GM18907 (cell line): Measurements from ENCODE around the gene FKBP7.
"Not testable (repeated sequence)": the region's sequence is repeated elsewhere in the genome, so short reads cannot be mapped to it uniquely, and the experiment has no call there.

Experiments
- ATAC-seq: cut with Tn5 transposase; IDR thresholded peaks from one replicate; pipeline ENCODE4 v1.9.1; 2021; ENCODE audit warnings: mild to moderate bottlenecking, moderate library complexity; ENCODE audit not compliant: unreplicated experiment

Gene FKBP7

DNA sequence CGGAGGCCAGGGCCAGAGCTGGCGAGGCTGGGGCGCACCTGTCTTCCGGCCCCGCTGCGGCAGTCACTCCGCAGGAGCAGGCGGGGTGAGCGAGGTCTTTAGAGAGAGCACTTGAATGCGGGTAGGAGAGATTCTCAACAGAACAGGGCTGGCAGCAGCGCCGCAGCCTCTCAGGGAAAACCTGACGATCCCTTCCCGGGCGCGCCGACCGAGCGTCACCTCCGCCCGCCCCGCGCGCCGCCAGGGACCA, 28.0 kb downstream of the FKBP7 start:
- ATAC-seq: peak; percentile 62

DNA sequence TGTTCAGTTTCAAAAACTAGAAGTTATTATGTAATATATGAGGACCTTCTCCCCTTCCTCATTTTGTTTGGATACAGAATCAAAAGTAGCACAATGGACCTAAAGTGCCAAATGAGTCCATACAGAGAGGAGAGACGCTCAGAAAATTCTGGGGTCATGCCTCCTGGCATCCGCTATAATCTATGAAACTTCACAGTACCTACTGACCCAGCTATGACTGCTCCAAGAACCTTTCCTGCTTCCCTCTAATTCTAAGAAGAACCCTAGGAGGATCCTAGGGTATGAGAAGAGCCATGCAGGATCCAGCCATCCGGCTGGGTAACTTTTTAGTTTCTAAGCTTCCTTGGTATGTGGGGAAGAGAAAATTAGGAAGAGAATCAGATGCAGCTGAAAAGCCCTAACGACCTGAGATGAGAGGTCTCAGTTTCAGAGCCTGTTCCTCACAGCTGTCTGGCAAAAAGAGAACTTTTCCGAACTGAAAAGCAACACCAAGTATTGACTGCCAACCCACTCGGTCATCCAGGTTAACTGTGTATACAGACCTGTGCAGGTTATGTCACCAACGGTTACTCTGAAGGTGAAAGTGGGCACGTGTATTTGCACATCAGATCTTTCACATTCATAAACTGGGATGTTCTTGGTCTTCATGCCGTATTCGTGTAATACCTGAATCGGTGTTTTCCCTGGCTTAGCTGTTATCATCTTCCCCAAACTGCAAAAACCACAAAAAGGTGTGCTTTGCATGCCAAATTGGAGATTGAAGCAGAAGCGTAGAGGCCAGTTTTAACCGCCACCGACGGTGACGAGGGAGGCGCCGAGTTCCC, 28.5 kb downstream of the FKBP7 start:
- ATAC-seq: peak; percentile 12

DNA sequence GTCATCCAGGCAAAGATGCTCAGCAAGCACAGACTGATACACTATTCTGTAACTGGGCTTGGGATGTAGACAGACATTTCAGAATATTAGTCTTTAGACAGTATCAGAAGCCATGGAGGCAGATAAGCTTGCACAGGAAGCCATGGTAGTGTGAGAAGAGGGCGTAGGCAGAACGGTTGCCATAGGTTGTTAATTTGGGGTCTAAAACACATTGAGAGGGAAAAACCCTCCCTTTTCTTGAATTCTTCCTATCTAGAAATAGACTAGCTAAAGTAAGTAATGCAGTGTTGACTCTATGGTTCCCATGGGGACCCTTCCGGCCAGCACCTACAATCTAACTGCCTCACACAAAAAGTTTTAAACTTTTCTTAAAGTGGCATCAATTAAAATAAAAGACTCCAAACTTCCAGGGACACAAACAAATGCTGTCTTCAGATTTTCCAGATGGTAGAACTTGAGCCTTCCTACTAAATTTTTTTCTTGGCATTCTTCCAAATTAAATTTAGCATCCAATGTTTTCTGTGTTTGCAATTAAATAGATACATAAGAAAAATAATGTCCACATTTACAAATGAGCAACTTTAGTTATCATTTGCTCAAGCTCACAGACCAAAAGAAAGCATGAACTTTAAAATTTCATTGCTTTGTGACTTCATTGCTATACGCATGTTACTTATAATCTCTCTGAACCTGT, 29.3 kb downstream of the FKBP7 start:
- ATAC-seq: no peak

DNA sequence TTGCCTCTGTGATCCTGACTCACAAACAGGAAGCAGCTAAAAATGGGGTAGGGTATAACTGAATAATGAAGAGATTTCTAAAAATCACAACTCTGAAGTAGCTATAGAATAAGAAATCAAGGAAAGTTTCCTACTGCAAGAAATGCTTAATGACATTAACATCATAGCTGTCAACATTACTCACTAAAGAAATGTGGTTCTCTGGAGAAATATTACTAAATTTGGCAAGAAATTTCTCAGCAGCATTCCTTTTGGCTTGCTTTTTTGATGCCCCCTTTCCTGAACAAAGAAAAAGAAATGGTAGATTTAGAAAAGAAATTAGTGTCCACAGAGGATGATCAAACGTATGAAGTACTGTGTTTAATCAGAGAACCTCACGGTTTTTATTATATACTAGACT, 37.0 kb downstream of the FKBP7 start:
- no peak for ATAC-seq

DNA sequence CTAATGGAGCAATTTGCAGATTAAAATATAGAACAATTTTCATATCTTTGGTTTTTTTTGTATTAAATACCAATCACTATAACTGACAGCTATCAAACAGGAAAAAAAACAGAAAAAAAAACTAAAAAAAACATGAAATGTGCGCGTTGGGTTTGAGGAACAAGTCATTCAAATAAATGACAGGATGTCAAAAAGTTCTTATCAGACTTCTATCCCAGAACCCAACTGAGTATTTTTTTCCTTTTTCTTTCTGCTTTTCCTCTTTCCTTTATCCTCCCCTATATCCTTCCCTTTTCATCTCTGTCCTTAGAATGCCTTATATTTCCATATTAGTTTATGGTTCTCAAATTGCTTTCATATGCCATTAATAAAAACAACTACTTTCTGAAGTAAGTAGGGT, 41.7 kb downstream of the FKBP7 start:
- no peak for ATAC-seq

DNA sequence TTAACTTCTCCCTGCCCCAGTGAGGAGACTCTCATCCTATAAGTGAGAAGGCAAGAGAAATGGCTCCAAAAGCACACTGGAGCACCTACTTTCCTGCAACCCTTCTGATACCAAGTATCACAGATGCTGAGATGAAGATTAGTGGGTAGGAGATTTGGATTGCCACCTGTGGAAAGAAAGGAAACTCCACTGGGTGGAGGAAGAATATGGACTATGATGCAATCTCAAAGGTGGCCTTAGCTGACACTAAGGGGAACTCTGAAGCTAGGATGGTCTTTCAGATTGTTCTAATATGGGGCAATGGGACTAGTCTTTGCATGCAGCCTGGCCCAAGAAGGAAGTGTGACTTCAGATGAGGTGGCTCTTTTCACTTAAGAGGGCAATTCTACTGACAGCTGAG, 49.1 kb downstream of the FKBP7 start:
- no peak for ATAC-seq

DNA sequence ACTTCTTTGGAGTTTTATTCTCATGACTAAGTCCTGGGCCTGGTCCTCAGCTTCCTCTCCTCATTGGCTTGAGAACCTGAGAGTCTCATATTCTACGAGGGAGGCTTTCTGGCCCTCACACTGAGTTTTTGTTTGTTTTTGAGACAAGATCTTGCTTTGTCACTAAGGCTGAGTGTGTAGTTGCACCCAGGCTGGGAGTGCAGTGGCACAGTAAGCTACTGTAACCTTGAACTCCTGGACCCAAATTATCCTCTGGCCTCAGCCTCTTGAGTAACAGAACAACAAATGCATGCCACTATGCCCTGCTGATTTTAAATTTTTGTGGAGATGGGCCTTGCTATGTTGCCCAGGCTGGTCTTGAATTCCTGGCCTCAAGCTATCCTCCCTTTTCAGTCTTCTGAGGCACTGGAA, 50.0 kb downstream of the FKBP7 start:
- ATAC-seq: no peak

DNA sequence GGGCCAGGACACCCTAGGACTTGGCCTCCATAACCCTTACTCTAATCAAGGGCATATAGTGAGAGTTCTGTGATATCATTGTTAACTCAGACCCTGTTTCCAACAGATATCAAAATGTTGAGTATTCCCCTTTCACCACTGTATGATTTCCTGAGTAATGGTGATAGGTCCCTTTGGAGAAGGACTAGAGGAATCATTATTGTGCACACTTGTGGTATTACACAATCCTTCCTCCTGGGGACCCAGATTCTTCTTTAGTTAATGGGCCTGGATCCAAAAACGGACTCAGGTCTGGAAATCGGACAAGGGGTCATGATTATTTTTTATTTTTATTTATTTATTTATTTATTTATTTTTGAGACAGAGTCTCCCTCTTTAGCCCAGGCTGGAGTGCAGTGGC, 50.9 kb downstream of the FKBP7 start:
- no peak for ATAC-seq

DNA sequence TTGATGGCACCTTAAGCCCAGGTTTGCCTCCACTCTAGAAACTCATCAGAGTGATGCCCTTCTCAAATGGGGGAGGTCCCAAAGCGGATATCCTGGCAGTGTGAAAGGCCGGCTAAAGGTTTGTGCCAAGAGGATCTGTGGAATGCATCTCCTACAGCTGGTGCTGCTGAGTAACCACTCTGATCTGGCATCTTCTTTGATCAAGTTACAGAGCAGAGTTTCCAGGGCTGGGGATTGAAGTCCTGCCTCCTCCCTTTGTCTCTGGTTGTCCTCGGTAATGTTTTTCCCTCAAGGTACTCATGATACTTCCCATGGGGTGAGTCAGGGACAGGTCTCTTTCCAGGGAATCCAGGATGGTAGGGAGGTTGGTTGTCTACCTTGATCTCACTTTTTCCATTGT, 52.0 kb downstream of the FKBP7 start:
- no peak for ATAC-seq

DNA sequence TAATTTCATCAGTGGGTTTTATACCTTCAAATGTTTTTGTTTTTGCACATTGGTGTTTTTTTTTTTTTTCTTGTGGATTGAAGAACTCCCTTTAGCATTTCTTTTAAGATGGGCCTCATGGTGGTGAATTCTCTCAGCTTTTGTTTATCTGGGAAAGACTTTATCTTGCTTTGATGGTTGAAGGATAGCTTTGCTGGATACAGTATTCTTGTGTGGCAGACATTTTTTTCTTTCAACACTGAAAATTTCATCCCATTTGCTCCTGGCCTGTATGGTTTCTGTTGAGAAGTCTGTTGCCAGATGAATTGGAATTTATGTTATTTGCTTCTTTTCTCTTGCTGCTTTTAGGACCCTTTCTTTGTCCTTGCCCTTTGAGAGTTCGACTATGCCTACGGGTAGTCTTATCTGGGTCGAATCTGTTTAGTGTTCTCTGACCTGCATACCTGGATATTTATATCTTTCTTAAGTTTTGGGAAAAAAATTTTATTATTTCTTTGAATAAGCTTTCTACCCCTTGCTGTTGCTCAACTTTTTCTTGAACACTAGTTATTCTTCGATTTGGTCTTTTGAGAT, 53.1 kb downstream of the FKBP7 start:
- no peak for ATAC-seq

DNA sequence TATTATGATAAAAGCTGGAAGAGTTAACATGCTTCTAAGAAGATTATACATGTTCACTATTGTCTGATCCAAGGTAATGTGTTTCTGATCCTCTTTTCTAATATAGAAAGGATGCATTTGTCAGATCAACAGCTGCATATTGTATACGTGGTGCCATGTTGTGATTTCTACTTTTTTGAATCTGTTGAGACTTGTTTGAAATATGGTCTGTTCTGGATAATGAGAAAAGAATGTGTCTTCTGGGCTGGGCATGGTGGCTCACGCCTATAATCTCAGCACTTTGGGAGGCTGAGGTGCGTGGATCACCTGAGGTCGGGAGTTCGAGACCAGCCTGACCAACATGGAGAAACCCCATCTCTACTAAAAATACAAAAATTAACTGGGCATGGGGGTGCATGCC, 54.7 kb downstream of the FKBP7 start:
- not testable (repeated sequence) for ATAC-seq

DNA sequence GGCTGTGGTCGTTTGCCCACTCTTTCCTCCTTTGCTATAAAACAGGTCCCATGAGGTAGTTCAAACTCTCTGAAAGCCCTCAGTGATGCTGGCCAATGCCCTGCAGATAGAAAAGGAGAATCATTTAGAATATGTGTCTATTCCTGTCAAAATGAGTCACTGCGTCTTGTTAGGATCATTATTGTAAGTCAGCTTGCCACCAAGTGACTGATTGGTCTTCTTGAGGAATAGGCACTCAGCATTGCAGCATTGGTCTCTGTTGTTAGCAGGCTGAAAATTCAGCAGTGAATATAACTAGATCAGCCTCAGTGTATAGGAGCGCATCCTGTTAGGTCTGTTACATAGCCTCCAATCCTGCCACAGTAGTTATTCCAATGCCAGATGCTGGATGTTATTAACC, 56.3 kb downstream of the FKBP7 start:
- no peak for ATAC-seq

DNA sequence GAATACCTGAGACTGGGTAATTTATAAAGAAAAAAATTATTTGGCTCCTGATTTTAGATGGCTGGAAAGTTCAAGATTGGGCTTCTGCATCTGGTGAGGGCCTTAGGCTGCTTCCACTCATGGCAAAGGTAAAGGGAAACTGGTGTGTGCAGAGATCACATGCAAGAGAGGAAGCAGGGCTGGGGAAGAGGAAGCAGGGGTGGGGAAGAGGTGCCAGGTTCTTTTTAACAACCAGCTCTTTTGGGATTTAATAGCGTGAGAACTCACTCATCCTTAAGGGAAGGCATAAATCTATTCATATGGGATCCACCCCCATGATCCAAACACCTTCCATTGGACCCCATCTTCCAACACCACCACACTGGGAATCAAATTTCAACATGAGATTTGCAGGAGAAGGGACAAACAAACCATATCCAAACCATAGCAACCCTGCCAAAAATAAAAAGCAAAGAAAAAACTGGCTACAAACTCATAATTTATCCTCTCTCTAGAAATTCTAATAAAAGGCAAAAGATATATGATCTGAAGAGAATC, 57.9 kb downstream of the FKBP7 start:
- ATAC-seq: no peak

DNA sequence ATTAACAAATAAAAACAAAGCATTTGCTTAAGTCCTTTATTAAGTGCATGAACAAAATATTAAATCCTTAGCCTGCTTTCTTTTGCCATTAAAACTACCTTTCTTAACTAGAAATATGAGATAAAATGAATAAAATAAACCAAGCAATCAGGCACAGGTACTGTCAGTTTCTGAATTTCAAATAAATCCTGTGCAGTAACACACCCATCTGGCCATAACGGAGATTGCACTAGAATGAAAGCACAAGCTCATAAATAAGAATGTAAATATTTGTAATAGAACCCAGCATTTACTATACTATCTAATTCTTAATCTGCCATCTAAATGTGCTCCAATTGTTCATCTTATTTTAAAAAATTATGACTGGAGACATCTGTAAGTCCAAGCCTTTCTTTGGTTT, 59.3 kb downstream of the FKBP7 start:
- ATAC-seq: no peak

DNA sequence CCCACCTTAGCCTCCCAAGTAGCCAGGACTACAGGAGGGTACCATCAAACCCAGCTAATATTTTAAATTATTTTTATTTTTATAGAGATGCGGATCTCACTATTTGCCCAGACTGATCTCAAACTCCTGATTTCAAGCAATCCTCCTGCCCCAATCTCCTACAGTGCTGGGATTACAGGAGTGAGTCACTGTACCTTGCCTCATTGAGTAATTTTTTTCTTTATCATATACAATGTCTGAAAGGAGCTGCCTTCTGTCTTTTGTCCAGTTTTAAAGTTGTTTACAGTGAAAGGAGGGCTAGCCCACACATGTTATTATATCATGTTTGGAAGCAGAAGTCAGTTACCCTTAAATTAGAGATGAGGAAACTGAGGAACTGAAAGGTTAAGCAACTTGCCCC, 60.0 kb downstream of the FKBP7 start:
- ATAC-seq: no peak

DNA sequence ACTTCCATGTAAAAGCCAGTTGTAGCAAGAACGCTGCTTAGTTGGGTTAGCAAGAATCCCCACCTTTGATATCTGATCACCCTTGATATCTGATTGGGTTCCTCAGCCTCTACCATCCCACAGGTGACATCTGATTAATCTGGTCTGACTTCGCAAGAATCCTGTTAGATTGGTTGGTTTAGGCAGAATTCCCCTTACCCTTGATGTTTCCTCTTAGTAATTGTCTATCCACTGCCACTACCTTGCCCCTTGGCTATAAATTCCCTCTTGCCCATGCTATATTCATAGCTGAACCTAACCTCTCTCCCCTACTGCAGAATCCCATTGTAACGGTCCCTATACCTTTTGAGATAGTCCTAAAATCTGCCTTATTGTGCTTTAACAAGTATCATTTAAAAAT, 60.5 kb downstream of the FKBP7 start:
- ATAC-seq: no peak

DNA sequence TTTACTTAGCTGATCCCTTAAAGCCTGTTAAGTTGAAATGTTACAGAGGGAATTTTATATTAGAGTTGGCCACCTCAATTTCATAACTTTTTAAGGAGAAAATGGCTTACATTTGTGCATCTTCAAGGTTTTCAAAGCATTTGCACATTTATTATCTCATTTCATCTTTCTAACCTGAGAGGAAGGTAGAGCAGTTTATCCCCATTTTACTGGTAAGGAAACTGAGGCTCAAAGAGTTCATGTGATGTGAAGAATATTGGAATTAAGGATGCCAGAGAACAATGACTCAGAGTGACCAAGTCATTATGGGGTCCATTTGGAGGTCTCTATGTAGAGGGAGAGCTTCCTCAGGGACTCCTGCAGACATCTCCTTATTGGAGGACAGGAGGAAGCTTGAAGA, 62.4 kb downstream of the FKBP7 start:
- ATAC-seq: no peak

DNA sequence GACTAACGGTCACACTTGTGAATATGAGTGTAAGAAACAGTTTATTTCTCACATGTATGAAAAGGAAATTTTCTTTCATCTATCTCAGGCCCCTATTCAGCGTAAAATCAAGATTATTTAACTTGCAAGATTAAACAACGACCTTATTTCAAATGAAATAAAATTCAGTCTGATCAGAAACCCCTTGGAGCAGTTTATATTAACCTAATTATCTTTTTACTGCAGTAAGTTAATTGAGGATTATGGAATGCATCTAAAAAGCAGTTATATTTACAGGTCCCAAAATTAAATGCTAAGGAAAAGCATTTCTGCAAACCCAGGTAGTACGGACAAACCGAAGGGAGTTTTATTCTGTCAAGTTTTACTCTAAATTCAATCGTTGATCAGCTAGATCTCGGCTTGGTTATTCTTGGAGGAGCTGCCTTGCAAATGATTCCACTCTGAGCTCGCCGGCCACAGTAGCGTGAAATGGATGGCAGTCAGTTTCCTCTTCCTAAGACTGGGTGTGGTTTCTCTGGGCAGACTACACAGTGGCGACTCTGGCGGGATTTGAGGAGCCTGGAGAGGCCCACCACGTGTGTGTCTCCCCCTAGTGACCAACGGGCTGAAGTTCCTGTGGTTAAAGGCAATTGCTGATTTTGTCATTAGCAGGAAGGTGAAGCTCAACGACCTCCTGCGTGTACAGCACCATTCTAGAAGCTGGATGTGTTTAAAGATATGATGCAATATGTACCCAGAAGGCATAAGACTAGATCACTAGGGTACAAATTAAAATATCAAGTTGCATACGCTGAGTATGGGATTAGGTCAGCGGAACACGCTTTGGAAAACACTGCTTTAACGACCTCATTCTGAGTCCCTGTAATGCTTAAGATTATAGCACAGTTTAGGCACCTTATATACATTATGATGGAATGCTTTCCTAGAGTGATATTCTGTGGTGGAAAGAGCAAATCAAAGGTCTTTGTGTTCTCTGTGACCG, 63.8 kb downstream of the FKBP7 start:
- ATAC-seq: peak; percentile 87
